ENCODE results near the gene CMIP.

CMIP gene

DNA sequence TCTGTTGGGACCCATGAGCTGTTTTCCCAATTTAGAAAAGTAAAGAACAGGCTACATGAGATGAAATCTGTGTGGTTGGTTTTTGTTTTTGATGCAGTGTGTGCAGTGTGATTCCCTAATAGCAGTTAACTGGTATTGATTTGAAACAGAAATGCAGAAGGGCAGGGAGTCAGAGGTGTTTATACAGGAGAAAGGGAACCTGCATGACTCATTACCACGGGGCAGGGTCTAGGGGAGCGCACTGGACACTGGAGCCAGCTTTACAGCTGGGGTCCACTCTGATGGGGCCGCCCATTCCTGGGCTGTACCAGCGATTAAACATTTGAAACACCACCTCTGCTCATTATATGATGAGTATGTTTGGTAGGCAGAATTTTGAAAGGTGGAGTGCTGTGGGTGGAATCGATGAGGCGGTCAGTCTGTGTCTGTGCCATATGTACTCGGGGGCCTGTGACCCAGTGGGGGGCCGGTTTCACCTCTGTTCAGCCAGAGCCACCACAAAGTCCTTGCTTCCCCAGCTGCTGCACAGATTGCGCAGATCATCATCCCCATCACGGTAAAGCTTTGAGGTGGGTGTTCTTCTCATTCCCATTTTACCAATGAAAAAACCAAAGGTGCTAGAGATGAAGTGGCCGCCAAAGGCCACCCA is 142.5 kb downstream of the CMIP start:
- no peak overlapping the region for H3K4me3 ChIP-seq (ENCODE audit: low read depth, low read length)
- DNase-seq (ENCODE audit: low read depth, low spot score) = no peak
- TF ChIP-seq, protein P1, sequence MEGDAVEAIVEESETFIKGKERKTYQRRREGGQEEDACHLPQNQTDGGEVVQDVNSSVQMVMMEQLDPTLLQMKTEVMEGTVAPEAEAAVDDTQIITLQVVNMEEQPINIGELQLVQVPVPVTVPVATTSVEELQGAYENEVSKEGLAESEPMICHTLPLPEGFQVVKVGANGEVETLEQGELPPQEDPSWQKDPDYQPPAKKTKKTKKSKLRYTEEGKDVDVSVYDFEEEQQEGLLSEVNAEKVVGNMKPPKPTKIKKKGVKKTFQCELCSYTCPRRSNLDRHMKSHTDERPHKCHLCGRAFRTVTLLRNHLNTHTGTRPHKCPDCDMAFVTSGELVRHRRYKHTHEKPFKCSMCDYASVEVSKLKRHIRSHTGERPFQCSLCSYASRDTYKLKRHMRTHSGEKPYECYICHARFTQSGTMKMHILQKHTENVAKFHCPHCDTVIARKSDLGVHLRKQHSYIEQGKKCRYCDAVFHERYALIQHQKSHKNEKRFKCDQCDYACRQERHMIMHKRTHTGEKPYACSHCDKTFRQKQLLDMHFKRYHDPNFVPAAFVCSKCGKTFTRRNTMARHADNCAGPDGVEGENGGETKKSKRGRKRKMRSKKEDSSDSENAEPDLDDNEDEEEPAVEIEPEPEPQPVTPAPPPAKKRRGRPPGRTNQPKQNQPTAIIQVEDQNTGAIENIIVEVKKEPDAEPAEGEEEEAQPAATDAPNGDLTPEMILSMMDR (IDR thresholded peaks at IDR 0.05; ENCODE audit: low read depth, low read length) = no peak
- in situ Hi-C loops (cut with HindIII; ENCODE audit: low sequenced_read_pairs) = no loop called here

DNA sequence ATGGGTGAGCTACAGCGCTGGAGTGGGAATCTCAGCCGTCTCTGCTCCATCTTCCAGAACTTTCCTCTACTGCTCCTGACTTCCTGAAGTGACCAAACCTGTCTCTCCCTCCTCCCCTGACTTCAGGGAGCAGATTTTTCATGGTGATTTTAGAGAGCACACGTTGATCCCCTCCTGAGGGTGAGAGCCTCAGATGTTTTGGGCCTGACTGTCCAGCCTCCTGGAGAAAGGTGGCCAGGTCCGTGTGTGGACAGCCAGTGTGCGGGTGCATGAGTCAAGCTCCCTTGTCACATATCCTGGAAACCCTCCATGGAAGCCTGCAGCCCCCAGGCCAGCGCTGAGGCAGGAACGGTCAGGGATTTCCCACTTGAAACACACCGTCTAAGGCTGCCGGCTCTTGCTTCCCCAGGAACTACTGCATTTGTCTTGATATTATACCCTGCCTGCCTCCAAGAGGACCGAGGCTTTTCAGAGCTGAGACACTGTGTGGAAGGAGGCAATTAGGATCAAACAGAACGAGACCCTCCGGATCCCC is 143.1 kb downstream of the CMIP start:
- in situ Hi-C loops (cut with HindIII; ENCODE audit: low sequenced_read_pairs) = no loop called here
- no peak for DNase-seq (ENCODE audit: low read depth, low spot score)
- TF ChIP-seq, protein P1 (IDR thresholded peaks at IDR 0.05; ENCODE audit: low read depth, low read length) = no peak
- H3K4me3 ChIP-seq (ENCODE audit: low read depth, low read length) = no peak overlapping the region

DNA sequence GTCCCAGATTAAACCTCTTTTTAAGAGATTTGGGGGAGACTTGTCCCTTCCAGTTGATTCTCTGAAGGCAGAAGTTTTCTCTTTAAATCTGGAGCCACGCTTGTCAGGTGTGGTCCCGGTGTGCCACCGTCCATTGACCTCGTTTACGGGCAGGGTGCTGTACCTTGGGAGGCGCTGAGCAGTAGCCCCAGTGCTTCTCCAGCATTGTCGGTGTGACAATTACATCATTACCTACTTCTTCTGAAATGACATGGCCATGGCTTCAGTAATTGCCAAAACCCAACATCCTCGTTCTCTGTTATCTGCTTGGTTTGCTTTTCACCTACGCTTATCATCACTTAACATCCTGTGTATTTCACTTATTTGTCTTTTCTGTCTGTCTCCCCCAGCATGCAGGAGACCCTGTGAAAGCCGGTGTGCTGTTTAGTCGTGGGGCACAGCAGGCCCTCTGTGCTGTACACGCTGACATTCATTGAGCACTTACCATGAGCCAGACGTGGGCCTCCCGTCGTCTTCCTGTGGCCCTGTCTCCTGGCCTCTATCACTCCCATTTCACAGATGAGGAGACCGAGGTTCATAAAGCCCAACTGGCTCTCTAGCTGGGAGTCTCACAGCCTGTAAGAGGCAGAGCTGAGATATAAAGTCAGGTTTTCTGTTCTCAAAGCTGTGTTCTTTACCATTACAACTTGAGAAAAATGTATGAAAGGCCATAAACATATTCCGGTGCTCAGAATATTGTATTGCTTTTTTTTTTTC is 143.9 kb downstream of the CMIP start:
- in situ Hi-C loops (cut with HindIII; ENCODE audit: low sequenced_read_pairs) = no loop called here
- TF ChIP-seq, protein P1 (IDR thresholded peaks at IDR 0.05; ENCODE audit: low read depth, low read length) = no peak
- no peak overlapping the region for H3K4me3 ChIP-seq (ENCODE audit: low read depth, low read length)
- DNase-seq (ENCODE audit: low read depth, low spot score) = no peak

DNA sequence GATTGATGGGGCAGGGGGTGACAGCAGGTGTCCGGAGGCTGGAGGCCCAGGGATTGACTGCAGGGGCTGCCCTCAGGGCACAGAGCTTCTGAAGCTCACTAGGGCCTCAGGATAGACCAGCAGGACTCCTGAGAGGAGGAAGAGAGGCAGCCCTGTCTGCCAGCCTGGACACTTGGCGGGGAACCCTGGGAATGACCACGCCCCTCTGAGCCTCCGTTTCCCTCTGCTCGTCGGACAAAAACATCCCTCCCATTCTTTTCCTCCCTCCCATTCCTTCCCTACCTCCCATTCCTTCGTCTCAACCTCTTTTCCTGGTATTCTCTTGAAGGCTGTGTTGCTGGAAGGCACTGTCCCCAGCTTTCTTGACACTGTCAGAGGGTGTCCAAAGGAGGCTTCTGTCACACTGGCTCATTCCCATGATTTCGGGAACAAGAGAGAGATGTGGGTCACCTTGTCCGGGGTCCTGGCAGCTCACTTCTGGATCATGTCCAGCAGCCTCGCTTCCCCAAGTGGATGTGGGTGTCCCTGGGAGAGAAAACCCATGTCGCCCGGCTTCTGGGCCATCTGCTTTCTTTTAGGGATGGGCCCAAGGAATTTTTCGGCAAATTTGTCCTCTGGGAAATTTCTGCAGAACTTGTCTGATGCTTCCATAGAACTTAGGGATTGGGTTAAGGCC is 145.5 kb downstream of the CMIP start:
- H3K4me3 ChIP-seq (ENCODE audit: low read depth, low read length) = no peak overlapping the region
- in situ Hi-C loops (cut with HindIII; ENCODE audit: low sequenced_read_pairs) = no loop called here
- DNase-seq (ENCODE audit: low read depth, low spot score) = no peak
- TF ChIP-seq, protein P1 (IDR thresholded peaks at IDR 0.05; ENCODE audit: low read depth, low read length) = no peak

DNA sequence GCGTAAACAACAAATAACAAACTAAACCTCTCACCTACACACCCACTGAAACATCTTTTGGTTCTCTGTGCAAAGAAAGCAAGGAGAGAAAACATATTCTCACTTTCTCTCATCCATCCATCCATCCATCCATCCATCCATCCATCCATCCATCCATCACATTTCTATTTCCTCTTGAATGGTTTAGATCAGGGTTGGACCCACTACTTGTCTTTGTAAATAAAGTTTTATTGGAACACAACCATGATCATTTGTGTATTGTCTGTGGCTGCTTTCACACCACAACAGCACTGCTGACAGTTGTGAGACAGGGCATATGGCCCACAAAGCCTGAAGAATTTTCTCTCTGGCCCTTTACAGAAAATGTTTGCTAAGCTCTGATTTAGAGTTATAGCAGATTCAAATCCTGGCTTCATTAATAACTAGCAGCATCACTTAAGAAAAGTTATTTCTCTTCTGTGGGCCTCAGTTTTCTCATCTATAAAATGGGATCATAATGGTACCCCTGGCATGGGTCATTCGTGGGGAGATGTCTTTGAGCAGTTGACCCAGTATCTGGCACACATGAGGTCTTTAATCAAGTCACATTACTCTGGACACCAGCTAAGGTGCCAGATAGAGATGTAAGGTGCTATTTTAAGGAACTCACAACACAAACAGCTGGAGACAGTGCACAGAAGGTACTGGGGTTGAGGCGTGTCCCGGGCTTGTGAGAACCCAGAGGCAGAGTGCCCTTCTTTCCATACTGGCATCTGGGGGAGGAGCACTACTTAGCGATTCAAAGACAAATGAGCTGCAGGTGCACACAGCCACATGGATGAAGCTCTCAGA is 146.3 kb downstream of the CMIP start:
- no peak overlapping the region for H3K4me3 ChIP-seq (ENCODE audit: low read depth, low read length)
- TF ChIP-seq, protein P1 (IDR thresholded peaks at IDR 0.05; ENCODE audit: low read depth, low read length) = no peak
- in situ Hi-C loops (cut with HindIII; ENCODE audit: low sequenced_read_pairs) = no loop called here
- no peak for DNase-seq (ENCODE audit: low read depth, low spot score)

DNA sequence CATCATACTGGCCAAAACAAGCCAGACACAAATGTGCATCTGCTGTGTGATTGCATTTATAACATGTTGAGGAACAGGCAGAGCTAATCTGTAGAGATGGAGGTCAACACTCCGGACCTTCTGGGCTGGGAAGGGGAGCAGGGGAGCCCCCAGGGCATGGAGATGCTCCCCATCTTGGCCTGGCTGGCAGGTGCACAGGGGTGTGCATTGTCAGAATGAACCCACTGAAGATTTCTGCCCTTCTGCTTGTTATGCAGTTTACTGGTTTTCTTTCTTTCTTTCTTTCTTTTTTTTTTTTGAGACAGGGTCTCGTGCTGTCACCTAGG is 146.9 kb downstream of the CMIP start:
- TF ChIP-seq, protein P1 (IDR thresholded peaks at IDR 0.05; ENCODE audit: low read depth, low read length) = no peak
- in situ Hi-C loops (cut with HindIII; ENCODE audit: low sequenced_read_pairs) = no loop called here

More for the DNA sequence above, 146.9 kb downstream of the CMIP start:
- no peak for DNase-seq (ENCODE audit: low read depth, low spot score)
- no peak overlapping the region for H3K4me3 ChIP-seq (ENCODE audit: low read depth, low read length)
